Stimulated activated CD4-positive, alpha-beta T cell treated with anti-CD3 and anti-CD28 coated beads, Interleukin-12 subunit alpha, Interleukin-12 subunit beta, amount 100 ng/mL, for 24 hours (primary cell): ENCODE results near the gene PCDH15.

Experiments
- DNase-seq, 2 experiments: peaks; one replicate each; pipeline ENCODE4 v3.0.0-alpha.2; 2020; ENCODE audit warnings: low read depth in 2 of 2

PCDH15 gene

GRCh38 chr10:54708021-54708420, 93.0 kb downstream of the PCDH15 start:
- DNase-seq, result no peak

- DNase-seq, result no peak
Observed at GRCh38 chr10:54702583-54703485, 98.2 kb downstream of the PCDH15 start.

GRCh38 chr10:54691331-54691730, 109.7 kb downstream of the PCDH15 start:
- no peak for DNase-seq

- no peak for DNase-seq
Observed at GRCh38 chr10:54682554-54682953, 118.5 kb downstream of the PCDH15 start.

- no peak for DNase-seq
Observed at GRCh38 chr10:54681136-54681535, 119.9 kb downstream of the PCDH15 start.

GRCh38 chr10:54667136-54667535, 133.9 kb downstream of the PCDH15 start:
- no peak for DNase-seq

- DNase-seq, result no peak
Observed at GRCh38 chr10:54666192-54666591, 134.8 kb downstream of the PCDH15 start.

GRCh38 chr10:54665095-54665494, 135.9 kb downstream of the PCDH15 start:
- no peak for DNase-seq

- DNase-seq, result no peak
Observed at GRCh38 chr10:54660397-54660796, 140.6 kb downstream of the PCDH15 start.

GRCh38 chr10:54656643-54657042, 144.4 kb downstream of the PCDH15 start:
- no peak for DNase-seq

GRCh38 chr10:54653518-54653917, 147.5 kb downstream of the PCDH15 start:
- DNase-seq, result no peak

- DNase-seq, result no peak
Observed at GRCh38 chr10:54650547-54650946, 150.5 kb downstream of the PCDH15 start.

GRCh38 chr10:54622017-54622416, 179.0 kb downstream of the PCDH15 start:
- no peak for DNase-seq

- no peak for DNase-seq
Observed at GRCh38 chr10:54620352-54620751, 180.7 kb downstream of the PCDH15 start.

GRCh38 chr10:54614072-54614471, 187.0 kb downstream of the PCDH15 start:
- no peak for DNase-seq

GRCh38 chr10:54613162-54613561, 187.9 kb downstream of the PCDH15 start:
- no peak for DNase-seq

GRCh38 chr10:54609423-54609822, 191.6 kb downstream of the PCDH15 start:
- no peak for DNase-seq

- DNase-seq, result no peak
Observed at GRCh38 chr10:54607983-54608382, 193.0 kb downstream of the PCDH15 start.

- DNase-seq, result no peak
Observed at GRCh38 chr10:54594289-54594688, 206.7 kb downstream of the PCDH15 start.

- DNase-seq, result no peak
Observed at GRCh38 chr10:54587971-54588370, 213.1 kb downstream of the PCDH15 start.

- no peak for DNase-seq
Observed at GRCh38 chr10:54585572-54585971, 215.5 kb downstream of the PCDH15 start.

GRCh38 chr10:54577682-54578081, 223.3 kb downstream of the PCDH15 start:
- DNase-seq, result no peak

GRCh38 chr10:54576541-54576940, 224.5 kb downstream of the PCDH15 start:
- no peak for DNase-seq

- no peak for DNase-seq
Observed at GRCh38 chr10:54559498-54559897, 241.5 kb downstream of the PCDH15 start.
